Ecto neural progenitor cell (in vitro differentiated cells): ENCODE results near the gene BBS1.

Experiments
- DNase-seq: peaks from one replicate; pipeline ENCODE4 v3.0.0-alpha.2; 2018; ENCODE audit warnings: low spot score

The BBS1 gene

GRCh38 chr11:66549696-66550095 is 39.3 kb downstream of the BBS1 start:
- no peak for DNase-seq

GRCh38 chr11:66550887-66551286 is 40.5 kb downstream of the BBS1 start:
- no peak for DNase-seq

- no peak for DNase-seq
These were observed 44.2 kb downstream of the BBS1 start for GRCh38 chr11:66554602-66555001.

- no peak for DNase-seq
These were observed 45.0 kb downstream of the BBS1 start for GRCh38 chr11:66555416-66555815.

GRCh38 chr11:66556086-66556485 is 45.7 kb downstream of the BBS1 start:
- DNase-seq = no peak

- DNase-seq = no peak
These were observed 47.4 kb downstream of the BBS1 start for GRCh38 chr11:66557733-66558326.

- no peak for DNase-seq
These were observed 48.9 kb downstream of the BBS1 start for GRCh38 chr11:66559142-66559865.

- no peak for DNase-seq
These were observed 49.6 kb downstream of the BBS1 start for GRCh38 chr11:66559866-66560676.

GRCh38 chr11:66561178-66561974 is 50.9 kb downstream of the BBS1 start:
- DNase-seq = no peak

- no peak for DNase-seq
These were observed 51.5 kb downstream of the BBS1 start for GRCh38 chr11:66561975-66562248.

GRCh38 chr11:66562275-66562674 is 51.8 kb downstream of the BBS1 start:
- no peak for DNase-seq

GRCh38 chr11:66562907-66563583 is 52.6 kb downstream of the BBS1 start:
- no peak for DNase-seq

GRCh38 chr11:66563832-66564231 is 53.4 kb downstream of the BBS1 start:
- no peak for DNase-seq

- no peak for DNase-seq
These were observed 54.1 kb downstream of the BBS1 start for GRCh38 chr11:66564538-66564937.

GRCh38 chr11:66564984-66565383 is 54.5 kb downstream of the BBS1 start:
- DNase-seq = no peak

GRCh38 chr11:66566221-66566620 is 55.8 kb downstream of the BBS1 start:
- DNase-seq = no peak

GRCh38 chr11:66567787-66568123 is 57.3 kb downstream of the BBS1 start:
- DNase-seq = no peak

GRCh38 chr11:66568124-66568916 is 57.9 kb downstream of the BBS1 start, which contains the start of gene CTSF:
Gene CTSF, minus strand, starts transcription at chr11:66568606. Its CDS starts 120 bp downstream, at chr11:66568486.
- DNase-seq = peak; percentile 63

GRCh38 chr11:66569076-66569475 is 58.6 kb downstream of the BBS1 start:
- no peak for DNase-seq

- DNase-seq = no peak
These were observed 59.8 kb downstream of the BBS1 start for GRCh38 chr11:66570079-66570849.
